ENCODE data around the gene FAM120AOS. TPM values are rescaled to one million over a fixed set of nuclear protein-coding genes. Genes with fewer than 3 reads are reported as not detected.

FAM120AOS gene
- total and polyA plus RNA-seq, 2 of the 4 experiments (the other 2 are of a cell fraction): 22.7 to 24.7 TPM

- Histone ChIP-seq H3K36me3 (ENCODE audit: control insufficient read depth, insufficient read depth, low read length) (no peaks in the 10 kb centered on the region), H3K56ac (ENCODE audit: extremely low read depth, insufficient read depth, low read length) (no peak overlapping the region), H3K4me2 (ENCODE audit: low read depth, low read length) (no peak overlapping the region), H3K4ac (ENCODE audit: low read depth, low read length) (no peak overlapping the region), H3K27me3 (ENCODE audit: control insufficient read depth, insufficient read depth, low read length) (no peaks in the 10 kb centered on the region), H3K14ac (replicated peaks; ENCODE audit: low read depth, low read length) (no peak overlapping the region), H2AK5ac (ENCODE audit: low read depth, low read length) (no peak overlapping the region), H3K4me1 (ENCODE audit: control insufficient read depth, insufficient read depth, low read length) (peaks cover 15% of the 10 kb centered on the region), H3K23ac (ENCODE audit: low read depth, low read length) (no peak overlapping the region), H2BK15ac (ENCODE audit: low read depth, low read length) (no peak overlapping the region), H4K91ac (ENCODE audit: insufficient read depth, low read depth, low read length) (no peak overlapping the region), H3K9me3 (ENCODE audit: control insufficient read depth, insufficient read depth, low read length) (no peaks in the 10 kb centered on the region), H2AK9ac (replicated peaks; ENCODE audit: low read depth, low read length, poor library complexity) (no peak overlapping the region), H4K20me1 (ENCODE audit: insufficient read depth, low read length) (peaks cover 78% of the 10 kb centered on the region), H3K18ac (ENCODE audit: low read depth, low read length) (no peak overlapping the region), H3K9ac (ENCODE audit: low read depth, low read length) (no peak overlapping the region), H3K27ac (ENCODE audit: insufficient read depth, low read length) (no peak overlapping the region), H2BK20ac (ENCODE audit: low read depth, low read length) (no peak overlapping the region), H4K5ac (ENCODE audit: low read depth, low read length) (no peak overlapping the region), H3K9me1 (ENCODE audit: insufficient read depth, low read length) (peaks cover 19% of the 10 kb centered on the region), H2BK5ac (ENCODE audit: low read depth, low read length, poor library complexity, severe bottlenecking) (no peak overlapping the region), H4K8ac (ENCODE audit: low read depth in 2 of 2, low read length in 2 of 2) (no peak overlapping the region), H2AFZ (replicated peaks; ENCODE audit: low read length, poor library complexity) (no peak overlapping the region), H3K4me3 (ENCODE audit: insufficient read depth, low read depth, low read length) (no peak overlapping the region), H2BK120ac (ENCODE audit: low read depth, low read length) (no peak overlapping the region), H3K79me1 (ENCODE audit: low read depth in 1 of 2, low read length in 2 of 2) (peaks cover 16 to 69% of the 10 kb centered on the region in 2 experiments; a peak in 3 of 4 replicates)
- ATAC-seq (ENCODE audit: low read depth) (no peak), DNase-seq (no peak)
- BruUV-seq (replicated peaks): no TSS peak
- intact Hi-C loops (cut with micrococcal nuclease): no loop called here
- WGBS, 2 experiments (ENCODE audit: extremely low coverage in 2 of 2, insufficient read length in 1 of 2): no CpG with 5 or more reads among the region's 6 CpGs
- CTCF ChIA-PET: interaction anchor here (0.9 kb wide), 1 partner anchor 100 kb away, joined by 3 read pairs; no protein-coding TSS in a partner anchor
- POLR2A ChIA-PET (ENCODE audit: unreplicated experiment): no interaction called here
- no peak for TF ChIP-seq NFE2L2 (IDR thresholded peaks at IDR 0.05; ENCODE audit: low read depth, low read length)
- TF ChIP-seq USF2 (IDR thresholded peaks at IDR 0.05; ENCODE audit: low read depth, low read length): no peak
- no peak for TF ChIP-seq RCOR1 (IDR thresholded peaks at IDR 0.05; ENCODE audit: insufficient replicate concordance, low read length)
- TF ChIP-seq POLR2A (IDR thresholded peaks at IDR 0.05; ENCODE audit: low read depth, low read length): no peak
- no peak for TF ChIP-seq MAZ (IDR thresholded peaks at IDR 0.05; ENCODE audit: borderline replicate concordance, low read depth, low read length)
- no peak for TF ChIP-seq CHD1 (IDR thresholded peaks at IDR 0.05; ENCODE audit: low read depth, low read length)
- TF ChIP-seq, protein P1, sequence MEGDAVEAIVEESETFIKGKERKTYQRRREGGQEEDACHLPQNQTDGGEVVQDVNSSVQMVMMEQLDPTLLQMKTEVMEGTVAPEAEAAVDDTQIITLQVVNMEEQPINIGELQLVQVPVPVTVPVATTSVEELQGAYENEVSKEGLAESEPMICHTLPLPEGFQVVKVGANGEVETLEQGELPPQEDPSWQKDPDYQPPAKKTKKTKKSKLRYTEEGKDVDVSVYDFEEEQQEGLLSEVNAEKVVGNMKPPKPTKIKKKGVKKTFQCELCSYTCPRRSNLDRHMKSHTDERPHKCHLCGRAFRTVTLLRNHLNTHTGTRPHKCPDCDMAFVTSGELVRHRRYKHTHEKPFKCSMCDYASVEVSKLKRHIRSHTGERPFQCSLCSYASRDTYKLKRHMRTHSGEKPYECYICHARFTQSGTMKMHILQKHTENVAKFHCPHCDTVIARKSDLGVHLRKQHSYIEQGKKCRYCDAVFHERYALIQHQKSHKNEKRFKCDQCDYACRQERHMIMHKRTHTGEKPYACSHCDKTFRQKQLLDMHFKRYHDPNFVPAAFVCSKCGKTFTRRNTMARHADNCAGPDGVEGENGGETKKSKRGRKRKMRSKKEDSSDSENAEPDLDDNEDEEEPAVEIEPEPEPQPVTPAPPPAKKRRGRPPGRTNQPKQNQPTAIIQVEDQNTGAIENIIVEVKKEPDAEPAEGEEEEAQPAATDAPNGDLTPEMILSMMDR (conservative IDR thresholded peaks at IDR 0.05; ENCODE audit: low read depth, low read length): no peak
- no peak for TF ChIP-seq FOS (IDR thresholded peaks at IDR 0.05; ENCODE audit: low read depth, low read length)
- TF ChIP-seq BHLHE40 (IDR thresholded peaks at IDR 0.05; ENCODE audit: low read depth, low read length): no peak
- TF ChIP-seq RAD21 (IDR thresholded peaks at IDR 0.05; ENCODE audit: low read length): no peak
- no peak for TF ChIP-seq ELK1 (IDR thresholded peaks at IDR 0.05; ENCODE audit: borderline replicate concordance, low read depth, low read length)
- TF ChIP-seq MXI1 (IDR thresholded peaks at IDR 0.05; ENCODE audit: borderline replicate concordance, low read depth, low read length): no peak
- TF ChIP-seq SMC3 (IDR thresholded peaks at IDR 0.05; ENCODE audit: low read depth, low read length): no peak
- no peak for TF ChIP-seq MAFK (IDR thresholded peaks at IDR 0.05; ENCODE audit: low read depth, low read length)
- no peak for TF ChIP-seq RFX5 (IDR thresholded peaks at IDR 0.05; ENCODE audit: low read depth, low read length)
- TF ChIP-seq CEBPB (IDR thresholded peaks at IDR 0.05; ENCODE audit: low read depth, low read length): no peak
- dilution Hi-C loops (cut with HindIII; ENCODE audit: low sequenced_read_pairs, unreplicated experiment): loop anchor here (10.0 kb wide), 1 partner anchor 99 kb away; no protein-coding TSS in a partner anchor
- in situ Hi-C loops (cut with MboI; ENCODE audit: low sequenced_read_pairs): loop anchor here (25.0 kb wide), 1 partner anchor 696 kb away; no protein-coding TSS in a partner anchor
Observed at GRCh38 chr9:93465855-93466254, 12.5 kb upstream of the FAM120AOS start.

Data from IMR-90 (cell line).